HG03025 (cell line): ENCODE measurements around the gene SYAP1.
"Not testable (repeated sequence)": the region's sequence is repeated elsewhere in the genome, so short reads cannot be mapped to it uniquely, and the experiment has no call there.

Experiments
- ATAC-seq: cut with Tn5 transposase; IDR thresholded peaks from one replicate; pipeline ENCODE4 v1.9.1; 2021; ENCODE audit warnings: mild to moderate bottlenecking, moderate library complexity; ENCODE audit not compliant: unreplicated experiment, low FRiP score

The SYAP1 gene

GRCh38 chrX:16772460-16772859 lies 53.0 kb downstream of the SYAP1 start:
- ATAC-seq, result no peak

- no peak for ATAC-seq
Measured at GRCh38 chrX:16774746-16775145, 55.3 kb downstream of the SYAP1 start.

GRCh38 chrX:16778545-16778944 lies 59.1 kb downstream of the SYAP1 start:
- ATAC-seq, result no peak

- ATAC-seq, result no peak
Measured at GRCh38 chrX:16778993-16779392, 59.6 kb downstream of the SYAP1 start.

- not testable (repeated sequence) for ATAC-seq
Measured at GRCh38 chrX:16779815-16780214, 60.4 kb downstream of the SYAP1 start.

- ATAC-seq, result no peak
Measured at GRCh38 chrX:16783452-16783851, 64.0 kb downstream of the SYAP1 start.

GRCh38 chrX:16784440-16784839 lies 65.0 kb downstream of the SYAP1 start:
- ATAC-seq, result not testable (repeated sequence)

- ATAC-seq, result no peak
Measured at GRCh38 chrX:16785247-16786138, 66.1 kb downstream of the SYAP1 start.

GRCh38 chrX:16786139-16786790 lies 66.9 kb downstream of the SYAP1 start, which contains the start of gene TXLNG:
Gene TXLNG (plus strand): TSS chrX:16786466. CDS start chrX:16786488, 22 bp downstream.
- ATAC-seq, result peak; percentile 100

- ATAC-seq, result no peak
Measured at GRCh38 chrX:16786791-16787735, 67.7 kb downstream of the SYAP1 start.

- no peak for ATAC-seq
Measured at GRCh38 chrX:16788477-16788876, 69.1 kb downstream of the SYAP1 start.

- no peak for ATAC-seq
Measured at GRCh38 chrX:16796298-16796697, 76.9 kb downstream of the SYAP1 start.

- no peak for ATAC-seq
Measured at GRCh38 chrX:16797358-16797757, 77.9 kb downstream of the SYAP1 start.

GRCh38 chrX:16797841-16798240 lies 78.4 kb downstream of the SYAP1 start:
- ATAC-seq, result no peak

- ATAC-seq, result no peak
Measured at GRCh38 chrX:16804923-16805464, 85.6 kb downstream of the SYAP1 start.

GRCh38 chrX:16807548-16807947 lies 88.1 kb downstream of the SYAP1 start:
- no peak for ATAC-seq

- ATAC-seq, result no peak
Measured at GRCh38 chrX:16807976-16808542, 88.6 kb downstream of the SYAP1 start.

- no peak for ATAC-seq
Measured at GRCh38 chrX:16814597-16814996, 95.2 kb downstream of the SYAP1 start.
